ENCODE results near the gene CTTNBP2NL.
"Not testable (repeated sequence)": the region's sequence is repeated elsewhere in the genome, so short reads cannot be mapped to it uniquely, and the experiment has no call there.

The CTTNBP2NL gene

GRCh38 chr1:112387807-112388206 lies 8.2 kb upstream of the CTTNBP2NL start:
- no peak for DNase-seq

- DNase-seq, result no peak
Measured at GRCh38 chr1:112388436-112388835, 7.6 kb upstream of the CTTNBP2NL start.

GRCh38 chr1:112389689-112390088 lies 6.3 kb upstream of the CTTNBP2NL start:
- DNase-seq, result no peak

GRCh38 chr1:112390335-112390734 lies 5.7 kb upstream of the CTTNBP2NL start:
- not testable (repeated sequence) for DNase-seq

GRCh38 chr1:112390775-112391602 lies 5.0 kb upstream of the CTTNBP2NL start:
- peak; percentile 87 for DNase-seq

- DNase-seq, result no peak
Measured at GRCh38 chr1:112391603-112391940, 4.4 kb upstream of the CTTNBP2NL start.

GRCh38 chr1:112393631-112393974 lies 2.4 kb upstream of the CTTNBP2NL start:
- no peak for DNase-seq

- DNase-seq, result no peak
Measured at GRCh38 chr1:112394743-112395062, 1.3 kb upstream of the CTTNBP2NL start.

- DNase-seq, result no peak
Measured at GRCh38 chr1:112395256-112395820, 676 bp upstream of the CTTNBP2NL start.

GRCh38 chr1:112396653-112397471 lies 848 bp downstream of the CTTNBP2NL start:
- DNase-seq, result no peak

GRCh38 chr1:112397841-112398240 lies 1.8 kb downstream of the CTTNBP2NL start:
- no peak for DNase-seq

- no peak for DNase-seq
Measured at GRCh38 chr1:112399456-112399855, 3.4 kb downstream of the CTTNBP2NL start.

- not testable (repeated sequence) for DNase-seq
Measured at GRCh38 chr1:112400706-112401105, 4.7 kb downstream of the CTTNBP2NL start.

- DNase-seq, result no peak
Measured at GRCh38 chr1:112402682-112403643, 6.9 kb downstream of the CTTNBP2NL start.

- no peak for DNase-seq
Measured at GRCh38 chr1:112406771-112407170, 10.8 kb downstream of the CTTNBP2NL start.

GRCh38 chr1:112409414-112409813 lies 13.4 kb downstream of the CTTNBP2NL start:
- no peak for DNase-seq

- DNase-seq, result no peak
Measured at GRCh38 chr1:112410673-112411072, 14.7 kb downstream of the CTTNBP2NL start.

- no peak for DNase-seq
Measured at GRCh38 chr1:112417271-112417670, 21.3 kb downstream of the CTTNBP2NL start.

- DNase-seq, result no peak
Measured at GRCh38 chr1:112418099-112418892, 22.3 kb downstream of the CTTNBP2NL start.

GRCh38 chr1:112423207-112423606 lies 27.2 kb downstream of the CTTNBP2NL start:
- no peak for DNase-seq

- DNase-seq, result not testable (repeated sequence)
Measured at GRCh38 chr1:112423666-112424065, 27.7 kb downstream of the CTTNBP2NL start.

GRCh38 chr1:112429749-112430148 lies 33.7 kb downstream of the CTTNBP2NL start:
- DNase-seq, result no peak

Measured in CD4-positive, alpha-beta T cell treated with Interleukin-10 for 1 hour (primary cell).